Iris pigment epithelial cell (primary cell): ENCODE measurements around the gene TCF12.
"Not testable (repeated sequence)": the region's sequence is repeated elsewhere in the genome, so short reads cannot be mapped to it uniquely, and the experiment has no call there.

ENCODE experiments used
- DNase-seq: peaks from one replicate; pipeline ENCODE4 v3.0.0-alpha.2; 2011; ENCODE audit warnings: low read depth

TCF12 gene

GRCh38 chr15:56948000-56948763, 29.7 kb downstream of the TCF12 start:
- peak; percentile 71 for DNase-seq

- DNase-seq, result peak; percentile 38
Measured at GRCh38 chr15:56948764-56949101, 30.3 kb downstream of the TCF12 start.

- DNase-seq, result no peak
Measured at GRCh38 chr15:56950979-56951378, 32.5 kb downstream of the TCF12 start.

GRCh38 chr15:56953790-56954189, 35.3 kb downstream of the TCF12 start:
- no peak for DNase-seq

GRCh38 chr15:56955011-56955410, 36.6 kb downstream of the TCF12 start:
- not testable (repeated sequence) for DNase-seq

- no peak for DNase-seq
Measured at GRCh38 chr15:56956538-56956937, 38.1 kb downstream of the TCF12 start.

- no peak for DNase-seq
Measured at GRCh38 chr15:56957812-56958406, 39.5 kb downstream of the TCF12 start.

GRCh38 chr15:56959318-56959648, 40.8 kb downstream of the TCF12 start:
- DNase-seq, result no peak

GRCh38 chr15:56960116-56960515, 41.7 kb downstream of the TCF12 start:
- no peak for DNase-seq

- DNase-seq, result no peak
Measured at GRCh38 chr15:56963126-56963525, 44.7 kb downstream of the TCF12 start.

- DNase-seq, result no peak
Measured at GRCh38 chr15:56963710-56964109, 45.3 kb downstream of the TCF12 start.

GRCh38 chr15:56964182-56964581, 45.7 kb downstream of the TCF12 start:
- peak; percentile 74 for DNase-seq

GRCh38 chr15:56965231-56966013, 47.0 kb downstream of the TCF12 start:
- DNase-seq, result no peak

GRCh38 chr15:56967336-56967735, 48.9 kb downstream of the TCF12 start:
- DNase-seq, result no peak

- no peak for DNase-seq
Measured at GRCh38 chr15:56968256-56968655, 49.8 kb downstream of the TCF12 start.

GRCh38 chr15:56968821-56969220, 50.4 kb downstream of the TCF12 start:
- no peak for DNase-seq

- no peak for DNase-seq
Measured at GRCh38 chr15:56969265-56969895, 50.9 kb downstream of the TCF12 start.

GRCh38 chr15:56971571-56971970, 53.1 kb downstream of the TCF12 start:
- DNase-seq, result peak; percentile 35

- no peak for DNase-seq
Measured at GRCh38 chr15:56972016-56972415, 53.6 kb downstream of the TCF12 start.

GRCh38 chr15:56972426-56972825, 54.0 kb downstream of the TCF12 start:
- DNase-seq, result no peak

GRCh38 chr15:56973463-56973862, 55.0 kb downstream of the TCF12 start:
- DNase-seq, result no peak

- no peak for DNase-seq
Measured at GRCh38 chr15:56977232-56977631, 58.8 kb downstream of the TCF12 start.
